HG03066 (cell line): ENCODE measurements around the gene LGALS13.
"Not testable (repeated sequence)": the region's sequence is repeated elsewhere in the genome, so short reads cannot be mapped to it uniquely, and the experiment has no call there.

ENCODE experiments used
- ATAC-seq: cut with Tn5 transposase; IDR thresholded peaks from one replicate; pipeline ENCODE4 v1.9.1; 2021; ENCODE audit warnings: low read depth; ENCODE audit not compliant: unreplicated experiment

Gene LGALS13

DNA sequence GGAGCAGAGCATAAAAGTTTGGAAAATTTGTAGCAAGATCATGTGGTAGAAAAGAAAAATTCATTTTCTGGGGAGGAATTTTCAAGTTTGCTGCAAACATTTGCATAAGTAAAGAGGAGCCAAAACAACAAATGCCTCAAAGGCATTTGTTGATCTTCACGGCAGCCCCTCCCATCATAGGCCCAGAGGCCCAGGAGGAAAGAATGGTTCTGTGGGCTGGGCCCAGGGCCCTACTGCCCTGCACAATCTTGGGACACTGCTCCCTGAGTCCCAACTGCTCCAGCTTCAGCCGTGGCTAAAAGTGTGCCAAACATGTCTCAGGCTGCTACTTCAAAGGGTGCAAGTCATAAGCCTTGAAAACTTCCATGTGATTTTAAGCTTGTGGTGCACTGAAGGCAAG lies 11.3 kb downstream of the LGALS13 start:
- no peak for ATAC-seq

DNA sequence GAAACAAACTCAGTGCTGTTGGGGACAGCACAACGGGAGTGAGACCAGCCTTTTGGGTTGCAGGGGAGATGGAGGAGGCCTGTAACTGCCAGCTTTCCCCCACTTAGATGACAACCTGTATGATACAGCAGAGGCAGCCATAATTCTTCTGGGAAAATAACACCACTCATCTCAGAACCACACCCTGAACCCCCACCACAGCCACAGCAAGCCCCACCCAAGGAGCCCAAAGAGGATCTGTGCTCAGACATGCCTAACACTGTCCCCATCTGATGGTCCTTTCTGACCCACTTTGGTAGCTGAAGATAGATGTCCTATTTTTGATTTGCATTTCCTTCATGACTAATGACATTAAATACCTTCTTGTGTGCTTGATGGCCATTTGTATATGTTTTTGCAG lies 15.4 kb downstream of the LGALS13 start:
- no peak for ATAC-seq

DNA sequence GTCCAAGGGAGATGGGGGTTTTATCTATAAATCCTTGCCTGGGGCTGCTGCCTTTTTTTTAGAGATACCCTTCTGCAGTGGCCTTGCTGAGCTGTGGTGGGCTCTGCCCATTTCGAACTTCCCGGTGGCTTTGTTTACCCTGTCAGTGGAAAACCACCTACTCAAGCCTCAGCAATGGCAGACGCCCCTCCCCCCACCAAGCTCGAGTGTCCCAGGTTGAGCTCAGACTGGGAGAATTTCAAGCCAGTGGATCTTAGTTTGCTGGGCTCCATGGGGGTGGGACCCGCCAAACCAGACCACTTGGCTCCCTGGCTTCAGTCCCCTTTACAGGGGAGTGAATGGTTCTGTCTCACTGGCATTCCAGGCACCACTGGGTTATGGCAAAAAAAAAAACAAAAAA lies 21.6 kb downstream of the LGALS13 start:
- ATAC-seq = no peak

DNA sequence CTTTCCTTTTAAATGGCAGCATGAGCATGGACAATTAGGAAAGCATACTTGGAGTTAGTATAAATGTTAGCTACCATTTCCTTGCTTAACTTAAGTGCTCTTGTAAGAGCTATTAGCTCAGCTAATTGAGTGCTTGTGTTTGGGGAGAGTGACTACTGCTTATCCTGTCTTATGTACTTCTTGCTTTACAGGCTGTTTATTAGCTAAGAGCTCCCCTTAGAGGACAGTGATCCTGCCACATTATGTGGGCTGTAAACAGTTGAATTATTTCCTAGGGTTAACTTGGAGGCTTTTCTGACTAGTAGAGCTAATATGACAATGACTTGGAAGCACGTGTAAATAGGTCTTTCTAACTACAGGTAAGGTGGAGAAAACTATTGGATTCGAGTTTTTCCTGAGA lies 25.3 kb downstream of the LGALS13 start:
- not testable (repeated sequence) for ATAC-seq

DNA sequence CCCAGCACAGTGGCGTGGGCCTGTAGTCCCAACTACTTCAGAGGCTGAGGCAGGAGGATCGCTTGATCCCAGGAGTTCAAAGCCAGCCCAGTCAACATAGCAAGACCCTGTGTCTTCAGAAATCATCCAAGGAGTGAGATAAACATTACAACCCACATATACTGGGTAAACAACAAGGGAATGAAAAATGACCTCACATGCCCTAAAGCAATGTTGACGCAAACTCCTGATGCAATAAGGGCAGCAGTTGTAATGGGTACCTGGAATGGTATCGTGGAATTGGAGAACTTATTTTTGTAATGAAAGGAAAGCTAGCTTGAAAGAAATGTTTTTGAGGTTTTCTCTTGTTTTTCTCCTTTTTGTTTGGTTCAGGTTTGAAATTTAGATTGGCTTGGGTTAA lies 28.9 kb downstream of the LGALS13 start:
- no peak for ATAC-seq

DNA sequence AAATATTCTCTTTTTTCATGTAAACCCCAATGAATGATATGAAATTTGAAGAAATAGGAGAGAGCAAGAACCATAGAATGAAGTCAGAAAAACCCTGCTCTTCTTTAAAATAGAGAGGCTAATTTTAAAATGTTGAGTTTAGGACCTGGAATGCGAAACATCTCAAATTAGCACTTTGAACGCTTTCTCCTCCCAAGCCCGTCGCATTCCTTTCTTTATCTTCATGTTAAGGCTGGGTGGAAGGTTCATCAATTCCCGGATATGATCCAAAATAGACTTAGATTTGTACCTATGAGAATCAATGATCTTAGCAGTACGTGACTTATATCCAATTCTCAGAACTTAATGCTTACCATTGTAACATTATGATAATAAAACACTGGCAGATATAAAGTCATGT lies 29.3 kb downstream of the LGALS13 start:
- ATAC-seq = no peak

DNA sequence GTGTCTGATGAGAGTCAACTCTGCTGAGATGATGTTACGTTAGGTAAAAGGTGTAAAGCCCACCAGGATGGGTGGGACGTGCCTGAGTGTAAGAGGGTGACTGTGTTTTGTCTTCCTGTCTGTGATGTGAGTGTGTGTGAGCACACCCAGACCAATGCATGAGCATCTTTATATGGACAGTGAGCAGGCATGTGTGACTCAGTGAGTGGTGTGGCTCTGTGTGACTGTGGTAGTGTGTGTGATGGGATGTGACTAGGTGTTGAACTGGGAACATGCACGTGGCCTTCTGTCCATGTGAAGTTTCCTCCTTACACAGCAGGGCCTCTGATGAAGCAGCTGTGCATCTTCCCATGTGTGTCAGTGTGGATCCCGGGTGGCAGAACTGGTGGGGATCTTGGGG lies 35.6 kb downstream of the LGALS13 start:
- no peak for ATAC-seq

DNA sequence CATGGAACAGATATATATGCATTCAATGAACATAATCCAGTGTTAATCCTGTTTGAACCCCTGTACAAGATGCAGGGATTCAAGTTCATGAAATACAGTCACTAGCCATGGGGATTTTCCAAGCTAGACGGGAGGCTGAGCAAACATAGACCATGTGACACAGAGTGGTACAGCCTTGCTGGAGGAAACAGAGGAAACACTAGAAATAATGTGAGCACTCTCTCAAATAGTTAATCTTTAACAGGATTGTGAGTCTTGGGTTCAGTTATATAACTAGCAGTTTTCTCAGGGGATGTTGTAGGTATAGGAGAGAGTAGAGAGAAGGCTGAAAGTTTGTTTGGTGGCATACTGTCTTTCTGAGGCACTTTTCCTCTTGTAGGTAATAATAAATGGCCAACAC lies 39.4 kb downstream of the LGALS13 start:
- no peak for ATAC-seq

DNA sequence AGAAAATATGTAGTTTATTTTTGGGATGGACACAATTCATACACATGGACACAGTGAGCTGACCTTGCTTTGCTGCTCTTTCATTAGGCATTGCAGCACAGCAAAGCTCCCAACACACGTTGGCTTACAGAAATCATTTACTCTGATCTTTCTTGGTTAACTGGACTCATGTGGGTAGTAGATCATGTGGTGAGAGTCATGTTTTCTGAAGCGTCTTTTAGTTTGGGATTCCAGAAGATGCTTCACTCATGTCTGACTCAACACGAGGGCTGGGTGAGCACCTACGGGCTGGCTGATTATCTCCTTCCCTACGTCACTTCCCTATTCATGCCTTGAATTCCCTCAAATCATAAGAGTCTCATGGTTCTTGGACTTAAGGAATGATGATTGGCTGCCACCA lies 41.3 kb downstream of the LGALS13 start:
- no peak for ATAC-seq

DNA sequence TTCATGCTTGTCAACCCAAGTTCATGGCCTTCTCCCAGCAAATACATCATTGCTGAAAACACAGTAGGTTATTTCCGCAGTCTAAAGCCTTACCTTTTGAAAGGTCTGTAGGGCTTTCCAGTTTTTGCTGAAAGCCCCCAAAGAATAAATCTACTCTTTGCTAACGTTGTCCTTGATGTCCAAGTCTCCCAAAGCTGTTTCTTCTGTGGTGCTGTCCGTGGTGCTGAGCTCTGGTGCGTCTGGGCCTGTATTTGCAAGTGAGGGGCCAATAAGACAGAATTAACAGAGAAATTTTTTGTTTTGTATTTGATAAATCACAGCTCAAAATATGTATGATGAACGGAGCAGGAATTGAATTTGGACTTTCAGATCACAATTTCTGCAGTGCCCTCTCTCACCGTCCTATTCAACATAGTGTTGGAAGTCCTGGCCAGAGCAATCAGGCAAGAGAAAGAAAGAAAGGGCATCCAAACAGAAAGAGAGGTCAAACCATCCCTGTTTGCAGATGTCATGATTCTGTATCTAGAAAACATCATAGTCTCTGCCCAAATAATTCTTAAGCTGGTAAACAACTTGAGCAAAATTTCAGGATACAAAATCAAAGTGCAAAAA lies 43.6 kb downstream of the LGALS13 start:
- ATAC-seq = no peak

DNA sequence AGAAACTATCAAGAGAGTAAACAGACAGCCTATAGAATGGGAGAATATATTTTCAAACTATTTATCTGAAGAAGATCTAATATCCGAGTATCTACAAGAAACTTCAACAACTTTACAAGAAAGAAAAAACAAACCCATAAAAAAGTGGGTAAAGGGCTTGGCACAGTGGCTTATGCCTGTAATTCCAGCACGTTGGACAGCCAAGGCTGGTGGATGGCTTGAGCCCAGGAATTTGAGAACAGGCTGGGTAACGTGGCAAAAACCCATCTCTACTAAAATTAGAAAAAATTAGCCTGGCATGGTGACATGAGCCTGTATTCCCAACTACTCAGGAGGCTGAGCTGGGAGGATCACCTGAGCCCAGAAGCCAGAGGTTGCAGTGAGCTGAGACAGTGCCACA lies 45.6 kb downstream of the LGALS13 start:
- no peak for ATAC-seq

DNA sequence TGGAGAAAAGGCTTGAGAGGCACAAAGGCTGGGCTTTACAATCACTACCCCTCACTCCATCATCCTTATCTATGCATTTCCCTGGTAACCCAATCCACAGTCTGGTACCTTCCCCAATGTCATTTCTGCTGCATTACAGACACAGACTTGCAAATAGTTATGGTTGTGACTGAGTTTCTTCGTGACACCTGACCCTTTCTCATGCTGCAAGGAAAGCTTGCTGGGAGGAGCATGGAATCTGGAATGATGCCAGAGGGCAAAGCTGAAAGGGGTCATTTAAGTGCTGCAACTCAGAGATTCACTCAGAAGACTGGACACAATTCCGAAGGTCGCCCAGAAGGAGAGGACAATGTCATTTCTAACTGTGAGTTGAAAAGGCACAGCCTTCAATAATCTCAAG lies 53.3 kb downstream of the LGALS13 start, which contains the start of gene LGALS16:
Gene LGALS16, plus strand, starts transcription at position 301 of the 400 bp plus-strand sequence. Its CDS starts 49 bp downstream, at position 350.
- no peak for ATAC-seq
